ENCODE data around the gene DOK7.
"Not testable (repeated sequence)": the region's sequence is repeated elsewhere in the genome, so short reads cannot be mapped to it uniquely, and the experiment has no call there.

DOK7 gene

GRCh38 chr4:3531318-3531878 lies 68.3 kb downstream of the DOK7 start:
- no peak for DNase-seq

- peak; percentile 45 to 97 (median 90) for DNase-seq
These were observed 69.0 kb downstream of the DOK7 start, which contains the start of gene LRPAP1 for GRCh38 chr4:3531879-3532750. Gene LRPAP1 (minus strand): TSS chr4:3532422. CDS start chr4:3532412, 10 bp downstream.

GRCh38 chr4:3532751-3533422 lies 69.8 kb downstream of the DOK7 start:
- DNase-seq: no peak

GRCh38 chr4:3533423-3533820 lies 70.3 kb downstream of the DOK7 start:
- no peak for DNase-seq

GRCh38 chr4:3535812-3536211 lies 72.7 kb downstream of the DOK7 start:
- DNase-seq: not testable (repeated sequence)

GRCh38 chr4:3538906-3539305 lies 75.8 kb downstream of the DOK7 start:
- not testable (repeated sequence) for DNase-seq

- peak in 12 of 56 donors; percentile 12 to 72 (median 46) for DNase-seq
These were observed 80.3 kb downstream of the DOK7 start for GRCh38 chr4:3543415-3543814.

Data from nucleus accumbens (tissue), 56 donors.